Neural cell (in vitro differentiated cells): ENCODE measurements around the gene RNF169. TPM values are rescaled to one million over a fixed set of nuclear protein-coding genes. Genes with fewer than 3 reads are reported as not detected.

Source experiments
- H2AFZ ChIP-seq: fragments of 200-600, 300-800 bp; sonication (generic), shearing (Covaris generic); 2 replicates; pipeline ENCODE4 v1.6.0; 2014; ENCODE audit warnings: low read depth, mild to moderate bottlenecking, antibody characterized with exemption, low read length, moderate library complexity
- H3F3A ChIP-seq: fragments of 200-600 bp; shearing (Covaris generic); 2 replicates; pipeline ENCODE4 v1.6.1; 2016; ENCODE audit warnings: mild to moderate bottlenecking, moderate library complexity, mixed read lengths, antibody characterized with exemption, low read length; ENCODE audit not compliant: insufficient read depth, poor library complexity, severe bottlenecking
- H3K27ac ChIP-seq: fragments of 200-600, 300-800 bp; sonication (generic), shearing (Covaris generic); 2 replicates; pipeline ENCODE4 v1.5.1; 2014; ENCODE audit warnings: mild to moderate bottlenecking, low read length, moderate library complexity
- H3K27me3 ChIP-seq: fragments of 300-800, 200-600 bp; sonication (generic), shearing (Covaris generic); 2 replicates; pipeline ENCODE4 v1.6.0; 2014; ENCODE audit warnings: mild to moderate bottlenecking, low read depth, low read length, moderate library complexity; ENCODE audit not compliant: insufficient read depth
- H3K36me3 ChIP-seq: fragments of 300-800, 200-600 bp; sonication (generic), shearing (Covaris generic); 2 replicates; pipeline ENCODE4 v1.5.1; 2014; ENCODE audit warnings: mild to moderate bottlenecking, antibody characterized with exemption, low read length, moderate library complexity; ENCODE audit not compliant: insufficient read depth
- H3K4me2 ChIP-seq: fragments of 300-800, 200-600 bp; sonication (generic), shearing (Covaris generic); 2 replicates; pipeline ENCODE4 v1.6.0; 2014; ENCODE audit warnings: mild to moderate bottlenecking, low read length
- H3K4me3 ChIP-seq: fragments of 300-800, 200-600 bp; sonication (generic), shearing (Covaris generic); 2 replicates; pipeline ENCODE4 v1.5.1; 2014; ENCODE audit warnings: mild to moderate bottlenecking, low read length, moderate library complexity
- H3K79me2 ChIP-seq: fragments of 200-600 bp; shearing (Covaris generic); replicated peaks from 2 replicates; pipeline ENCODE4 v1.6.0; 2014; ENCODE audit warnings: mild to moderate bottlenecking, low read length, moderate library complexity; ENCODE audit not compliant: insufficient read depth
- H3K9ac ChIP-seq: fragments of 300-800, 200-600 bp; sonication (generic), shearing (Covaris generic); 2 replicates; pipeline ENCODE4 v1.6.1; 2016; ENCODE audit warnings: mild to moderate bottlenecking, low read length, mixed read lengths
- H3K9me2 ChIP-seq: fragments of 200-600 bp; shearing (Covaris generic); 2 replicates; pipeline ENCODE4 v1.6.1; 2016; ENCODE audit warnings: mild to moderate bottlenecking, low read length, mixed read lengths; ENCODE audit not compliant: insufficient read depth
- H3K9me3 ChIP-seq: fragments of 200-600, 300-800 bp; sonication (generic), shearing (Covaris generic); 2 replicates; pipeline ENCODE4 v1.6.1; 2016; ENCODE audit warnings: mild to moderate bottlenecking, mixed run types, low read length, moderate library complexity, mixed read lengths
- H4K20me1 ChIP-seq: fragments of 200-600 bp; shearing (Covaris generic); 2 replicates; pipeline ENCODE4 v1.6.1; 2016; ENCODE audit warnings: mild to moderate bottlenecking, mixed run types; ENCODE audit not compliant: insufficient read depth
- CTCF ChIP-seq: fragments of 450-650 bp; IDR thresholded peaks from 2 replicates; pipeline ENCODE4 v1.5.1; 2014; ENCODE audit warnings: antibody characterized with exemption, mild to moderate bottlenecking, moderate library complexity; ENCODE audit not compliant: poor library complexity, severe bottlenecking
- EP300 ChIP-seq: fragments of 450-650 bp; conservative IDR thresholded peaks from 2 replicates; pipeline ENCODE4 v1.6.1; 2014; ENCODE audit warnings: antibody characterized with exemption, mild to moderate bottlenecking, moderate library complexity; ENCODE audit not compliant: poor library complexity, severe bottlenecking
- EZH2 ChIP-seq: fragments of 200-600, 300-800 bp; shearing (Covaris generic), sonication (generic); IDR thresholded peaks from 2 replicates; pipeline ENCODE4 v1.6.1; 2014; ENCODE audit warnings: antibody characterized with exemption, low read length, borderline replicate concordance, mild to moderate bottlenecking; ENCODE audit not compliant: insufficient read depth, poor library complexity, severe bottlenecking
- MXI1 ChIP-seq: fragments of 450-650 bp; conservative IDR thresholded peaks from 2 replicates; pipeline ENCODE4 v1.6.1; 2014; ENCODE audit warnings: antibody characterized with exemption, mild to moderate bottlenecking; ENCODE audit not compliant: poor library complexity, severe bottlenecking
- POLR2AphosphoS5 ChIP-seq: IDR thresholded peaks from 2 replicates; pipeline ENCODE4 v1.6.1; 2012
- RAD21 ChIP-seq: fragments of 450-650 bp; conservative IDR thresholded peaks from 2 replicates; pipeline ENCODE4 v1.6.1; 2014; ENCODE audit warnings: antibody characterized with exemption, mild to moderate bottlenecking, moderate library complexity
- REST ChIP-seq: IDR thresholded peaks from 2 replicates; pipeline ENCODE4 v1.6.1; 2012; ENCODE audit warnings: borderline replicate concordance
- SMC3 ChIP-seq: fragments of 450-650 bp; conservative IDR thresholded peaks from 2 replicates; pipeline ENCODE4 v1.6.1; 2014; ENCODE audit warnings: antibody characterized with exemption, mild to moderate bottlenecking, moderate library complexity; ENCODE audit not compliant: poor library complexity
- TAF1 ChIP-seq: IDR thresholded peaks from 2 replicates; pipeline ENCODE4 v1.6.1; 2012; ENCODE audit warnings: low read depth
- polyA plus RNA-seq: library from polyadenylated mRNA; depleted of rRNA; stranded (reverse); fragments of >200 nt; gene quantifications from 2 replicates; pipeline ENCODE4 v1.2.3, GENCODE V29; 2014

RNF169 gene
- polyA plus RNA-seq, 1 donor from 2014 or later, result 10.6 TPM

DNA sequence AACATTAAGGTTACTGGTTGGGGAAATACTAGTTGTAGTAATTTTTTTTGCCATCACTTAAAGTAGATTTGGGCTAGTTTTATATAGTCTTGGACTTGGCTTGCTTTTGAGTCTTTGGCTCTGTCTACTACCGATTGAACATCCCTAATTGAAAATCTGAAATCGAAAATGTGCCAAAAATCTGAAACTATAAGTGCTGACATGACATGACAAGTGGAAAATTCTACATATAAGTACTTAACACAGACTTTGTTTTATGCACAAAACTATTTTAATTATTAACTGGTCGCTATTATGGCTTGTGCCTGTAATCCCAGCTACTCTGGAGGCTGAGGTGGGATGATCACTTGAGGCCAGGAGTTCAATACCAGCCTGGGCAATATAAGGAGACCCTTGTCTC is 22.5 kb downstream of the RNF169 start:
- Histone ChIP-seq H3K9me2 (no peaks in the 10 kb centered on the region), H3K79me2 (peaks cover 25% of the 10 kb centered on the region), H4K20me1 (no peaks in the 10 kb centered on the region)

DNA sequence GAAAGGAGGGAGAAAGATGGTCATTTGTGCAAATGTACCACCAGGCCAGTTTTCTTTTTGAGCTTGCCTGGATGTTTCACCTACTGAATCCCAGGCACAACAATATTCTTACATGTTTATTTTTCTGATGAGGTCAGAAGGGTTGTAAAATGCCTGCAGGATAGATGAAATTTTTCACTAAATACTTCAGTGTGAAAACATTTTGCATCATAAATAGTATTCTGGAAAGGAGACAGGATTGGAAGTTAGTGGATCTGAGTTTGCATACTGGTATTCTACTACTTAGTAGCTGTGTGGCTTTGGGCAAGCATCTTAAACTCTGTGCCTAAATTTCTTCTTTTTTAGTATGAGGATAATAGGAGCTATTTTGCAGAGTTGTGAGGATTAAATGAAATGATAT is 24.8 kb downstream of the RNF169 start:
- H3K79me2 ChIP-seq, result peaks cover 25% of the 10 kb centered on the region
- H3K9me2 ChIP-seq, result no peaks in the 10 kb centered on the region
- no peaks in the 10 kb centered on the region for H3K36me3 ChIP-seq
- TF ChIP-seq SMC3 (no peak), EZH2 (no peak), POLR2AphosphoS5 (no peak), CTCF (no peak)
- no peaks in the 10 kb centered on the region for H4K20me1 ChIP-seq
- H3K9me3 ChIP-seq, result no peaks in the 10 kb centered on the region
- H3K27ac ChIP-seq, result no peak overlapping the region
- H3K9ac ChIP-seq, result no peak overlapping the region
- no peak overlapping the region for H3K4me2 ChIP-seq
- no peaks in the 10 kb centered on the region for H3F3A ChIP-seq
- H3K4me3 ChIP-seq, result no peak overlapping the region
- no peaks in the 10 kb centered on the region for H3K27me3 ChIP-seq
- H2AFZ ChIP-seq, result no peak overlapping the region

More for the DNA sequence above, 22.5 kb downstream of the RNF169 start:
- Histone ChIP-seq H3K9ac (no peak overlapping the region), H3K27ac (no peak overlapping the region), H2AFZ (no peak overlapping the region), H3F3A (no peaks in the 10 kb centered on the region), H3K27me3 (no peaks in the 10 kb centered on the region), H3K4me3 (no peak overlapping the region), H3K4me2 (no peak overlapping the region), H3K9me3 (no peaks in the 10 kb centered on the region), H3K36me3 (no peaks in the 10 kb centered on the region)
- TF ChIP-seq REST (no peak), SMC3 (no peak), RAD21 (no peak), POLR2AphosphoS5 (no peak), EP300 (no peak), MXI1 (no peak), CTCF (no peak), TAF1 (no peak), EZH2 (no peak)
